Activated CD8-positive, alpha-beta T cell treated with anti-CD3 and anti-CD28 coated beads, Interleukin-2, amount 10 ng/mL, durations not matched to agents 7 days and 5 days (primary cell): Measurements from ENCODE around the gene DIABLO. TPM values are rescaled to one million over a fixed set of nuclear protein-coding genes. Genes with fewer than 3 reads are reported as not detected.
A peak's percentile ranks its signal among the peaks of the same experiment; 100 is the strongest.
"Not testable (repeated sequence)": the region's sequence is repeated elsewhere in the genome, so short reads cannot be mapped to it uniquely, and the experiment has no call there.

Source experiments
- ATAC-seq: fragments of 150-1000 bp; cut with Tn5 transposase; one replicate; pipeline ENCODE4 v1.10.0; 2021; ENCODE audit warnings: moderate library complexity
- CTCF ChIA-PET: fragments of 350-600 bp; sonication (Branson Sonifier 250); formaldehyde crosslinking; loops from one replicate; lab custom pipeline; 2021; ENCODE audit warnings: antibody characterized with exemption; lab: Charles Lee
- POLR2A ChIA-PET: fragments of 350-600 bp; sonication (Branson Sonifier 250); formaldehyde crosslinking; loops from one replicate; lab custom pipeline; 2021; ENCODE audit warnings: antibody characterized with exemption; lab: Charles Lee
- DNase-seq: peaks from one replicate; pipeline ENCODE4 v3.0.0-alpha.2; 2020
- H3K27ac Mint-ChIP-seq: one replicate; pipeline ENCODE4 v1.8.0; 2021; ENCODE audit warnings: mild to moderate bottlenecking, mixed read lengths
- H3K27me3 Mint-ChIP-seq: one replicate; pipeline ENCODE4 v1.8.0; 2021; ENCODE audit warnings: low read depth, mixed read lengths
- H3K36me3 Mint-ChIP-seq: one replicate; pipeline ENCODE4 v1.8.0; 2021; ENCODE audit warnings: low read depth, mixed read lengths
- H3K4me1 Mint-ChIP-seq: one replicate; pipeline ENCODE4 v1.8.0; 2021; ENCODE audit warnings: low read depth, mixed read lengths
- H3K4me3 Mint-ChIP-seq: one replicate; pipeline ENCODE4 v1.8.0; 2021; ENCODE audit warnings: mild to moderate bottlenecking, mixed read lengths
- H3K9me3 Mint-ChIP-seq: one replicate; pipeline ENCODE4 v1.8.0; 2022; ENCODE audit warnings: mixed read lengths; ENCODE audit not compliant: insufficient read depth
- total RNA-seq, 2 experiments: library from RNA; stranded (reverse); gene quantifications; one replicate each; pipeline ENCODE4 v1.2.3, GENCODE V29; 2021

DIABLO gene
- total RNA-seq, 2 experiments from 2014 or later: 43.5 to 47.1 TPM

- DNase-seq (no peak), ATAC-seq (no peak)
- CTCF ChIA-PET: no interaction called here
- H3K4me3 Mint-ChIP-seq: no peak overlapping the region
- peaks cover 9% of the 10 kb centered on the region for H3K27me3 Mint-ChIP-seq
- H3K4me1 Mint-ChIP-seq: peaks cover 23% of the 10 kb centered on the region
- POLR2A ChIA-PET: no interaction called here
- no peaks in the 10 kb centered on the region for H3K9me3 Mint-ChIP-seq
- H3K27ac Mint-ChIP-seq: no peak overlapping the region
- H3K36me3 Mint-ChIP-seq: no peaks in the 10 kb centered on the region
Measured at GRCh38 chr12:122185079-122185478, 40.8 kb downstream of the DIABLO start.

GRCh38 chr12:122184517-122184916 lies 41.3 kb downstream of the DIABLO start:
- ATAC-seq (peak; percentile 11), DNase-seq (no peak)
- CTCF ChIA-PET: no interaction called here
- Mint-ChIP-seq H3K9me3 (no peaks in the 10 kb centered on the region), H3K27ac (no peak overlapping the region), H3K4me1 (peaks cover 24% of the 10 kb centered on the region), H3K27me3 (peaks cover 11% of the 10 kb centered on the region), H3K4me3 (peak overlapping the region; percentile 34), H3K36me3 (no peaks in the 10 kb centered on the region)
- POLR2A ChIA-PET: no interaction called here

- no peaks in the 10 kb centered on the region for H3K9me3 Mint-ChIP-seq
- H3K27me3 Mint-ChIP-seq: peaks cover 11% of the 10 kb centered on the region
- ChIA-PET POLR2A (no interaction called here), CTCF (interaction anchor here (0.7 kb wide), 1 partner anchor 30 kb away, joined by 3 read pairs; no protein-coding TSS in a partner anchor)
- no peak overlapping the region for H3K27ac Mint-ChIP-seq
- H3K4me3 Mint-ChIP-seq: peak overlapping the region; percentile 68
- ATAC-seq (no peak), DNase-seq (no peak)
- H3K36me3 Mint-ChIP-seq: no peaks in the 10 kb centered on the region
- peaks cover 24% of the 10 kb centered on the region for H3K4me1 Mint-ChIP-seq
Measured at GRCh38 chr12:122183588-122183940, 42.3 kb downstream of the DIABLO start.

- no peak within 1 kb of the TSS for H3K27ac Mint-ChIP-seq
- ATAC-seq: peak; percentile 87
- peak within 1 kb of the TSS; percentile 68 for H3K4me3 Mint-ChIP-seq
Measured at GRCh38 chr12:122182887-122183587, 42.8 kb downstream of the DIABLO start, which contains the start of gene LRRC43. Gene LRRC43, plus strand, starts transcription at chr12:122183123. Its CDS starts 22 bp downstream, at chr12:122183145.

GRCh38 chr12:122176473-122176872 lies 49.4 kb downstream of the DIABLO start:
- H3K4me3 Mint-ChIP-seq, POLR2A ChIA-PET, H3K36me3 Mint-ChIP-seq, H3K27ac Mint-ChIP-seq, DNase-seq, H3K4me1 Mint-ChIP-seq, H3K9me3 Mint-ChIP-seq, CTCF ChIA-PET, ATAC-seq, H3K27me3 Mint-ChIP-seq: not testable (repeated sequence)

More at GRCh38 chr12:122182887-122183587, 42.8 kb downstream of the DIABLO start, which contains the start of gene LRRC43:
- CTCF ChIA-PET: interaction anchor here (0.7 kb wide), 1 partner anchor 29 kb away, joined by 3 read pairs; no protein-coding TSS in a partner anchor
- H3K27me3 Mint-ChIP-seq: peaks cover 11% of the 10 kb centered on the region
- no peaks in the 10 kb centered on the region for H3K36me3 Mint-ChIP-seq
- DNase-seq: peak; percentile 55
- no peaks in the 10 kb centered on the region for H3K9me3 Mint-ChIP-seq
- POLR2A ChIA-PET: no interaction called here
- peaks cover 24% of the 10 kb centered on the region for H3K4me1 Mint-ChIP-seq

- no peaks in the 10 kb centered on the region for H3K9me3 Mint-ChIP-seq
Measured at GRCh38 chr12:122174155-122174845, 51.6 kb downstream of the DIABLO start, which contains the start of gene IL31. Gene IL31, minus strand, starts transcription at chr12:122174221. Its CDS starts 49 bp downstream, at chr12:122174172.

GRCh38 chr12:122172262-122172939 lies 53.5 kb downstream of the DIABLO start:
- H3K27me3 Mint-ChIP-seq: peaks cover 10% of the 10 kb centered on the region
- no peak overlapping the region for H3K4me3 Mint-ChIP-seq
- DNase-seq: no peak
- ATAC-seq: no peak
- ChIA-PET POLR2A (no interaction called here), CTCF (interaction anchor here (0.7 kb wide), 1 partner anchor 18 kb away, joined by 3 read pairs; no protein-coding TSS in a partner anchor)
- no peak overlapping the region for H3K27ac Mint-ChIP-seq
- H3K4me1 Mint-ChIP-seq: peaks cover under 1% of the 10 kb centered on the region
- H3K36me3 Mint-ChIP-seq: no peaks in the 10 kb centered on the region
- H3K9me3 Mint-ChIP-seq: no peaks in the 10 kb centered on the region

More at GRCh38 chr12:122174155-122174845, 51.6 kb downstream of the DIABLO start, which contains the start of gene IL31:
- H3K4me1 Mint-ChIP-seq: no peaks in the 10 kb centered on the region
- H3K27ac Mint-ChIP-seq: no peak within 1 kb of the TSS
- no peak for DNase-seq
- ChIA-PET CTCF (no interaction called here), POLR2A (no interaction called here)
- ATAC-seq: no peak
- no peak within 1 kb of the TSS for H3K4me3 Mint-ChIP-seq
- H3K27me3 Mint-ChIP-seq: peaks cover 6% of the 10 kb centered on the region
- no peaks in the 10 kb centered on the region for H3K36me3 Mint-ChIP-seq

GRCh38 chr12:122171399-122171798 lies 54.5 kb downstream of the DIABLO start:
- POLR2A ChIA-PET: no interaction called here

GRCh38 chr12:122168492-122168891 lies 57.4 kb downstream of the DIABLO start:
- ChIA-PET POLR2A (no interaction called here), CTCF (no interaction called here)
- H3K27me3 Mint-ChIP-seq: peaks cover 10% of the 10 kb centered on the region
- no peaks in the 10 kb centered on the region for H3K36me3 Mint-ChIP-seq
- H3K4me3 Mint-ChIP-seq: no peak overlapping the region
- no peaks in the 10 kb centered on the region for H3K9me3 Mint-ChIP-seq
- peaks cover 11% of the 10 kb centered on the region for H3K4me1 Mint-ChIP-seq
- DNase-seq (no peak), ATAC-seq (no peak)
- no peak overlapping the region for H3K27ac Mint-ChIP-seq

More at GRCh38 chr12:122171399-122171798, 54.5 kb downstream of the DIABLO start:
- peaks cover 10% of the 10 kb centered on the region for H3K4me1 Mint-ChIP-seq
- no peaks in the 10 kb centered on the region for H3K36me3 Mint-ChIP-seq
- no peak overlapping the region for H3K27ac Mint-ChIP-seq
- ATAC-seq: no peak
- DNase-seq: no peak
- H3K27me3 Mint-ChIP-seq: peaks cover 10% of the 10 kb centered on the region
- H3K4me3 Mint-ChIP-seq: no peak overlapping the region
- CTCF ChIA-PET: no interaction called here
- no peaks in the 10 kb centered on the region for H3K9me3 Mint-ChIP-seq

DNA sequence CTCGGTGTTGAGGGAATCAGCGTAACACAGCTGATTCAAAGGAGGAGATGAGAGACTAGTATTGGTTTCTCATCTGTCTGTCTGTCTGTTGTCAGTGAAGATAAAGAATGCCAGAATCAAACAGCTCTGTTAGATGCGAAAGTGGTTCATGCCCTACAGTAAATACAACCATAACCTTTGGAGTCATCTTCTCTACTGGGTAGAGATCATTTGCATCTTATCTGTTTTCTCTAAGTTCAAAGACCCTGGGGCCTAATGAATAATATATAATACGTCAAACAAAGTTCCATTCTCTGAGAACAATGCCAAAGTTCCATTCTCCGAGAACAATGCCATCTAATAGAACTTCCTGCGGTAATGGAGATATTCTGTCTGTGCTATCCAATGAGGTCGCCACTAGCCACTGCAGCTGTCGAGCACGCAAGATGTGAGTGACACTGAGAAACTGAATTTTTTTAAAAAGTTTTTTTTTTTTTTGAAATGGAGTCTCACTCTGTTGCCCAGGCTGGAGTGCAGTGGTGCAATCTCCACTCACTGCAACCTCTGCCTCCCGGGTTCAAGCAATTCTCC lies 58.4 kb downstream of the DIABLO start:
- CTCF ChIA-PET: interaction anchor here (1.1 kb wide), 1 partner anchor 44 kb away, joined by 4 read pairs; no protein-coding TSS in a partner anchor
- no peak overlapping the region for H3K27ac Mint-ChIP-seq
- H3K27me3 Mint-ChIP-seq: peaks cover 4% of the 10 kb centered on the region
- ATAC-seq: no peak
- no peak overlapping the region for H3K4me3 Mint-ChIP-seq
- H3K9me3 Mint-ChIP-seq: no peaks in the 10 kb centered on the region
- H3K36me3 Mint-ChIP-seq: no peaks in the 10 kb centered on the region
- POLR2A ChIA-PET: no interaction called here
- DNase-seq: no peak
- peaks cover 20% of the 10 kb centered on the region for H3K4me1 Mint-ChIP-seq
